GM12878 (cell line): Measurements from ENCODE around the gene PLCD1.

Source experiments
- CBFB ChIP-seq: IDR thresholded peaks from 2 replicates; pipeline ENCODE4 v1.6.1; 2016; ENCODE audit warnings: antibody characterized with exemption, low read depth
- E2F8 ChIP-seq: fragments of 450-650 bp; IDR thresholded peaks from 2 replicates; pipeline ENCODE4 v1.6.1; 2018; ENCODE audit warnings: mild to moderate bottlenecking, low read depth, moderate library complexity; ENCODE audit not compliant: partially characterized antibody
- EP300 ChIP-seq, 2 experiments: fragments of 150-350 bp in 1 of 2; IDR thresholded peaks; 2 replicates each; pipeline ENCODE4 v1.6.1; 2011 to 2012; ENCODE audit warnings: low read depth in 2 of 2, low read length in 2 of 2, borderline replicate concordance in 1 of 2, improper control_type of control experiment in 1 of 2, inconsistent platforms in 1 of 2; ENCODE audit not compliant: control insufficient read depth in 1 of 2
- ESRRA ChIP-seq: IDR thresholded peaks from 2 replicates; pipeline ENCODE4 v1.6.1; 2012; ENCODE audit warnings: mild to moderate bottlenecking, low read length, improper control_type of control experiment
- FOS ChIP-seq: IDR thresholded peaks from 3 replicates; pipeline ENCODE4 v1.6.1; 2011; ENCODE audit warnings: borderline replicate concordance; ENCODE audit not compliant: insufficient read length; ENCODE audit errors: extremely low read depth
- GATAD2B ChIP-seq: fragments of 450-650 bp; conservative IDR thresholded peaks from 2 replicates; pipeline ENCODE4 v1.6.1; 2017; ENCODE audit warnings: low read depth, mild to moderate bottlenecking, moderate library complexity
- HDGF ChIP-seq: fragments of 450-650 bp; IDR thresholded peaks from 2 replicates; pipeline ENCODE4 v1.6.1; 2016; ENCODE audit warnings: antibody characterized with exemption
- IKZF2 ChIP-seq, 2 experiments: fragments of 450-650 bp; IDR thresholded peaks; 2 replicates each; pipeline ENCODE4 v1.6.1; 2017; ENCODE audit warnings: mild to moderate bottlenecking in 2 of 2, moderate library complexity in 2 of 2
- KDM1A ChIP-seq: fragments of 200-600 bp; sonication (generic); IDR thresholded peaks from 2 replicates; pipeline ENCODE4 v1.6.1; 2016; ENCODE audit warnings: borderline replicate concordance
- POLR2A ChIP-seq: IDR thresholded peaks from 2 replicates; pipeline ENCODE4 v1.6.1; 2011; ENCODE audit warnings: low read depth, mild to moderate bottlenecking, low read length
- POLR2AphosphoS5 ChIP-seq: IDR thresholded peaks from 2 replicates; pipeline ENCODE4 v1.6.1; 2011; ENCODE audit warnings: mild to moderate bottlenecking, low read length, inconsistent platforms
- TAF1 ChIP-seq: IDR thresholded peaks from 2 replicates; pipeline ENCODE4 v1.6.1; 2011; ENCODE audit warnings: mild to moderate bottlenecking, low read depth, low read length, borderline replicate concordance
- ZBTB40 ChIP-seq: fragments of 450-650 bp; IDR thresholded peaks from 2 replicates; pipeline ENCODE4 v1.6.1; 2016; ENCODE audit warnings: mild to moderate bottlenecking, moderate library complexity, borderline replicate concordance

- TF ChIP-seq POLR2AphosphoS5 = no peak
- TF ChIP-seq IKZF2 (IDR thresholded peaks at IDR 0.05) = no peak
- no peak for TF ChIP-seq FOS
- TF ChIP-seq ESRRA = no peak
- TF ChIP-seq CBFB = no peak
- no peak for TF ChIP-seq EP300 (IDR thresholded peaks at IDR 0.05; ENCODE audit: borderline replicate concordance in 1 of 2, control insufficient read depth in 1 of 2, low read depth in 2 of 2, low read length in 2 of 2)
- TF ChIP-seq E2F8 = no peak
- no peak for TF ChIP-seq KDM1A
- TF ChIP-seq GATAD2B = no peak
- no peak for TF ChIP-seq ZBTB40
- no peak for TF ChIP-seq POLR2A
- no peak for TF ChIP-seq HDGF
- TF ChIP-seq TAF1 = no peak
These were observed 65.8 kb downstream of the PLCD1 start for GRCh38 chr3:37963635-37964034.
